HG03378 (cell line): ENCODE results near the gene NOTCH1.

Experiments
- ATAC-seq: cut with Tn5 transposase; IDR thresholded peaks from one replicate; pipeline ENCODE4 v1.9.1; 2021; ENCODE audit warnings: mild to moderate bottlenecking, moderate library complexity; ENCODE audit not compliant: unreplicated experiment

The NOTCH1 gene

GRCh38 chr9:136445799-136446198, 100.0 kb downstream of the NOTCH1 start:
- no peak for ATAC-seq
